Subcutaneous adipose tissue (tissue), 4 donors: Measurements from ENCODE around the gene DUS1L. TPM values are rescaled to one million over a fixed set of nuclear protein-coding genes. Genes with fewer than 3 reads are reported as not detected.

ENCODE experiments used
- total RNA-seq, 4 donors: library from RNA; depleted of rRNA; stranded (reverse); fragments of >200 nt; gene quantifications; one replicate each; pipeline ENCODE4 v1.1.0, GENCODE V29; 2016
- TF ChIP-seq, protein P1 (sequence below): fragments of 450-650 bp; IDR thresholded peaks from one replicate; pipeline ENCODE4 v1.5.1; 2016; ENCODE audit warnings: low read depth, mild to moderate bottlenecking, control low read depth, antibody characterized with exemption, moderate library complexity

Gene DUS1L
- total RNA-seq, 4 donors from 2014 or later: 45.0 to 147 (median 52.3) TPM

GRCh38 chr17:82110298-82110697 lies 44.7 kb upstream of the DUS1L start:
- TF ChIP-seq, protein P1, sequence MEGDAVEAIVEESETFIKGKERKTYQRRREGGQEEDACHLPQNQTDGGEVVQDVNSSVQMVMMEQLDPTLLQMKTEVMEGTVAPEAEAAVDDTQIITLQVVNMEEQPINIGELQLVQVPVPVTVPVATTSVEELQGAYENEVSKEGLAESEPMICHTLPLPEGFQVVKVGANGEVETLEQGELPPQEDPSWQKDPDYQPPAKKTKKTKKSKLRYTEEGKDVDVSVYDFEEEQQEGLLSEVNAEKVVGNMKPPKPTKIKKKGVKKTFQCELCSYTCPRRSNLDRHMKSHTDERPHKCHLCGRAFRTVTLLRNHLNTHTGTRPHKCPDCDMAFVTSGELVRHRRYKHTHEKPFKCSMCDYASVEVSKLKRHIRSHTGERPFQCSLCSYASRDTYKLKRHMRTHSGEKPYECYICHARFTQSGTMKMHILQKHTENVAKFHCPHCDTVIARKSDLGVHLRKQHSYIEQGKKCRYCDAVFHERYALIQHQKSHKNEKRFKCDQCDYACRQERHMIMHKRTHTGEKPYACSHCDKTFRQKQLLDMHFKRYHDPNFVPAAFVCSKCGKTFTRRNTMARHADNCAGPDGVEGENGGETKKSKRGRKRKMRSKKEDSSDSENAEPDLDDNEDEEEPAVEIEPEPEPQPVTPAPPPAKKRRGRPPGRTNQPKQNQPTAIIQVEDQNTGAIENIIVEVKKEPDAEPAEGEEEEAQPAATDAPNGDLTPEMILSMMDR: no peak

DNA sequence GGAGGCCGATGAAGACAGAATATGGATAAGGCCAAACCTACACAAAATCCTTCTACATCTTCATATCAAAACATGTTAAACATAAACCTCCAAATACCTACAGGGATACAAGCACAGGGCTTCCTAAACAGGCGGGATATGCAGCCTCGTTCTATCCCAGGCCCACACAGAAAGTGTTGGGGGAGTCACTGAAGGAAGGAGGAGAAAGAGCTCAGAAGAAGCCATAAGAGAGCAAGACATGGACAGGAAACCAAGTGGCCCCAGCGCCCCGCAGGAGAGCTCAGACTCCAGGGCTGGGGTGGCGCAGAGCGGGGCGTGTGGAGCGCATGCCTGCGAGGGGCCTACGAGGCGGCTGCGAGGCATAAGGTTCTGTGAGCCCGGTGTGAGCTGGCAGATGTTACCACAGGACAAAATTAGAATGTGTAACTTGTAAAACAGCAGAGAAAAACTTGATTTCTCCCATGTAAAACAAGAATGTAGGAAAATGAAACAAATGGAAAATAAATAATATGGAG lies 43.4 kb upstream of the DUS1L start:
- TF ChIP-seq, protein P1: no peak

DNA sequence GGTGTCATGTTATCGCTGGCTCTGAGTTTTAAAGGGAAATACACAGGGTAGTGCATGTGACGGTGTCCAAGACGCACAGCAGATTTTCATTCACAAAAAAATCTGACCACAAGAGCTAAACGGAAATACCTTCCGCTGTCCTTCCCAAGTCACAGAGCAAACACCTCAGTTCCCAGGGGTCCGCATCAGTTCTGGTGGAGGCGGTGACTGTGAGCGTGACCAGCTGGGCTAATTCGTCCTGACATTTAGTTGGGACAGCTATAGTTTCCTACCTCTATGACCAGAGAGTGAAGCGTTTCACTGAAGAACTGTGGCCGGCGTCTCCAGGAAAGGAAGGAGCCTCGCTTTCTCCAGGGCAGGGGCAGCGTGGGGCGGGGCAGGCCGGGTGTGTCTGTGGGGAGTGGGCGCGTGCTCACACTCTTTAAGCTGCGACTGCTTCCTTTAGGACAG lies 42.9 kb upstream of the DUS1L start:
- TF ChIP-seq, protein P1: no peak

GRCh38 chr17:82108038-82108437 lies 42.4 kb upstream of the DUS1L start:
- TF ChIP-seq, protein P1: no peak

DNA sequence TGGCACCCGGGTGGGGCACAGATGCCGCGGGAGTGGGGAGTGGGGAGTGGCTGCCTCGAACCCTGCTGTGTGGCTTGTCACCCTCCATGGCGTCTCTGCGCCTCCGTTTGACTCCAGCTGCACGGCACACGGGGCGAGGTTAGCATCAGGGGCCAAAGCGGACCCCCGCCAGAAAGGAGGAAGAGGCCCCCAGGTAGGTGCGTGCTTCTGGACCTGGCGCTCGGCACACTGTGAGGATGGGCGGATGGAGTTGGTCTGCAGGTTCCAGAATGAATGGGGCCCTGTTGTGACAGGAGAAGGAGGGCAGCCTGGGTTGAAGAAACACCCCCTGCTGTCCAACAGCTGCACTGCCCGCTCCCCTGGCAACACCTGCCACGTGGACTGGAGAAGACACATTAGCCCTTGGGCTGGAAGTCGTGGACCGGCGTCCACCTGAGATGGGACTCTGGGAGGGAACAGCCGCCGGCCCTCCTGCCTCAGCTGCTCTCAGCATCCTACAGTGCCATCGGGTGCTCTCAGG lies 41.8 kb upstream of the DUS1L start:
- TF ChIP-seq, protein P1: no peak

DNA sequence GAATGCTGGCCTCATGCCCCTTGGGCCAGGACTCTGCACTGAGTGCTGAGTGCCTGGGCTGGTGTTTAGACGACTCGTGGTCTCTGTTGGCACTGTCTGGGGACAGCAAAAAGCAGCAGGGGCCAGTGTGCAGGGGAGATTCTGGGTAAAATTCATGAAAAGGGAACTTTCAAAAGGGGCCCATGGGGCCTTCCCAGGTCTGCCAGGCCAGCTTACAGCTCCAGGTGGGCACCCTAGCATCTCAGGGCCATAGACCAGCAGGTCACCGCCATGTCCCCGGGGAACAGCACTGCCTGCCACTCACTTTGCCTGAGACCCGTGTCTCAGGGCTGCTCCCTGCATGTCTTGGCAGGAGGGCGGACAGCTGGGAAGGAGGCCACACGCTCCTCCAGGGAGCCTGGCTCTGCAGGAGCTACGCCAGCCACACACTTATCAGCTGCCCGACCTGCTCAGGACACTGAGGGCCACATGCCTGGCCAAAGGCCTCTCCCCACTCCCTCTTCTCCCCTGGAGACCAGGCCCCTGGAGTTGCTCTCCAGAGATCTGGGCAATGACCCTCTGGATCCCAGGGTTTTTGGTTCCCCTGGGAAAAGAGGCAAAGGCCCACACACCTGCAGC lies 41.2 kb upstream of the DUS1L start:
- TF ChIP-seq, protein P1: no peak

- TF ChIP-seq, protein P1: no peak
Measured at GRCh38 chr17:82105882-82106687, 40.5 kb upstream of the DUS1L start.
